Measurements from ENCODE around the gene SCFD1. TPM values are rescaled to one million over a fixed set of nuclear protein-coding genes. Genes with fewer than 3 reads are reported as not detected.

Gene SCFD1
- total RNA-seq (2021) (38.1 and 43.2 TPM in 2 replicates), Bru-seq, nascent RNA (percentile 81 among the genes with signal in this experiment), BruChase-seq, experiment 1, labeled RNA remaining after a 2-hour chase (percentile 78 among the genes with signal in this experiment), BruChase-seq, experiment 2, labeled RNA remaining after a 6-hour chase (percentile 63 among the genes with signal in this experiment)
- long read RNA-seq, transcript SCFD1-203 (25 exons, 2,359 nt) = major isoform, 23 of 45 reads
- long read RNA-seq, partial matches to known transcripts = 0 of 45 reads
- long read RNA-seq, other reads (novel, unspliced or antisense) = 14 of 45 reads

GRCh38 chr14:30621940-30622830 lies at the start of gene SCFD1:
Gene SCFD1 (plus strand): TSS chr14:30622319. CDS start chr14:30622339, 20 bp downstream.
- Histone ChIP-seq H3K9me3 (ENCODE audit: insufficient read depth, low read depth) (no peaks in the 10 kb centered on the region), H3F3A (ENCODE audit: insufficient read depth, low read depth) (peaks cover 6% of the 10 kb centered on the region), H2AFZ (peak within 1 kb of the TSS; percentile 88), H3K27me3 (ENCODE audit: insufficient read depth, low read depth) (no peaks in the 10 kb centered on the region), H3K79me2 (ENCODE audit: low read depth) (peaks cover 47% of the 10 kb centered on the region), H4K20me1 (ENCODE audit: insufficient read depth) (no peaks in the 10 kb centered on the region), H3K36me3 (ENCODE audit: low read depth) (no peaks in the 10 kb centered on the region; the same call in 1 of the 2 replicates), H3K4me1 (replicated peaks; ENCODE audit: insufficient read depth) (peaks cover 11% of the 10 kb centered on the region), H3K9me2 (ENCODE audit: insufficient read depth) (no peaks in the 10 kb centered on the region), H3K4me2 (peak within 1 kb of the TSS; percentile 93), H3K27ac (peak within 1 kb of the TSS; percentile 91), H3K4me3 (peak within 1 kb of the TSS; percentile 82)
- CTCF ChIA-PET = no interaction called here
- intact Hi-C loops (cut with micrococcal nuclease; ENCODE audit: unreplicated experiment) = no loop called here
- peak; percentile 75 to 85 for DNase-seq
- BruUV-seq (replicated peaks) = TSS peak; percentile 97
- POLR2A ChIA-PET (ENCODE audit: unreplicated experiment) = interaction anchor here (0.6 kb wide), 2 partner anchors 642 to 1727 kb away, joined by 3 read pairs; no protein-coding TSS in a partner anchor
- TF ChIP-seq CTCF (conservative IDR thresholded peaks at IDR 0.05) = no peak
- no peak for TF ChIP-seq EZH2 (IDR thresholded peaks at IDR 0.05; ENCODE audit: low read depth)

GRCh38 chr14:30572771-30573170 lies 49.3 kb upstream of the SCFD1 start:
- H3K27ac ChIP-seq = no peak overlapping the region
- intact Hi-C loops (cut with micrococcal nuclease; ENCODE audit: unreplicated experiment) = no loop called here
- POLR2A ChIA-PET (ENCODE audit: unreplicated experiment) = no interaction called here
- peaks cover 100% of the 10 kb centered on the region for H3K79me2 ChIP-seq (ENCODE audit: low read depth)
- H3K4me2 ChIP-seq = no peak overlapping the region
- H3K27me3 ChIP-seq (ENCODE audit: insufficient read depth, low read depth) = no peaks in the 10 kb centered on the region
- CTCF ChIA-PET = no interaction called here
- H3F3A ChIP-seq (ENCODE audit: insufficient read depth, low read depth) = no peaks in the 10 kb centered on the region
- H3K9me2 ChIP-seq (ENCODE audit: insufficient read depth) = no peaks in the 10 kb centered on the region
- no peak for TF ChIP-seq EZH2 (IDR thresholded peaks at IDR 0.05; ENCODE audit: low read depth)
- H3K9me3 ChIP-seq (ENCODE audit: insufficient read depth, low read depth) = no peaks in the 10 kb centered on the region
- no peak overlapping the region for H3K4me3 ChIP-seq
- no peaks in the 10 kb centered on the region for H3K4me1 ChIP-seq (replicated peaks; ENCODE audit: insufficient read depth)
- no peak for DNase-seq
- BruUV-seq (replicated peaks) = no TSS peak
- peaks cover 5% of the 10 kb centered on the region; the same call in 1 of the 2 replicates for H4K20me1 ChIP-seq (ENCODE audit: insufficient read depth)
- H2AFZ ChIP-seq = no peak overlapping the region
- no peaks in the 10 kb centered on the region for H3K36me3 ChIP-seq (ENCODE audit: low read depth)

GRCh38 chr14:30573226-30573814 lies 48.8 kb upstream of the SCFD1 start:
- intact Hi-C loops (cut with micrococcal nuclease; ENCODE audit: unreplicated experiment) = no loop called here
- Histone ChIP-seq H3K4me3 (no peak overlapping the region), H3K4me1 (replicated peaks; ENCODE audit: insufficient read depth) (no peaks in the 10 kb centered on the region), H4K20me1 (ENCODE audit: insufficient read depth) (peaks cover 5% of the 10 kb centered on the region; the same call in 1 of the 2 replicates), H3K27me3 (ENCODE audit: insufficient read depth, low read depth) (no peaks in the 10 kb centered on the region), H3K79me2 (ENCODE audit: low read depth) (peaks cover 100% of the 10 kb centered on the region), H2AFZ (no peak overlapping the region), H3F3A (ENCODE audit: insufficient read depth, low read depth) (no peaks in the 10 kb centered on the region), H3K36me3 (ENCODE audit: low read depth) (no peaks in the 10 kb centered on the region), H3K9me3 (ENCODE audit: insufficient read depth, low read depth) (no peaks in the 10 kb centered on the region), H3K4me2 (no peak overlapping the region), H3K27ac (no peak overlapping the region), H3K9me2 (ENCODE audit: insufficient read depth) (no peaks in the 10 kb centered on the region)
- no peak for DNase-seq
- BruUV-seq (replicated peaks) = no TSS peak
- no peak for TF ChIP-seq CTCF (conservative IDR thresholded peaks at IDR 0.05)
- no peak for TF ChIP-seq EZH2 (IDR thresholded peaks at IDR 0.05; ENCODE audit: low read depth)
- CTCF ChIA-PET = no interaction called here
- POLR2A ChIA-PET (ENCODE audit: unreplicated experiment) = no interaction called here
